ENCODE measurements around the gene IQGAP3. TPM values are rescaled to one million over a fixed set of nuclear protein-coding genes. Genes with fewer than 3 reads are reported as not detected.

Gene IQGAP3
- total and polyA plus RNA-seq, 2 experiments from 2014 or later, result 11.9 to 31.8 TPM

GRCh38 chr1:156492591-156493080, 79.7 kb downstream of the IQGAP3 start (continued):
- TF ChIP-seq ZNF114 (CRISPR knock-in tag; IDR thresholded peaks at IDR 0.05), result no peak
- no peak for TF ChIP-seq POLR2AphosphoS5 (IDR thresholded peaks at IDR 0.05; ENCODE audit: low read depth)
- TF ChIP-seq ZNF331 (CRISPR knock-in tag; IDR thresholded peaks at IDR 0.05; ENCODE audit: low read depth), result no peak
- TF ChIP-seq STAT1 (IDR thresholded peaks at IDR 0.05; ENCODE audit: unreplicated experiment), result no peak
- no peak for TF ChIP-seq EZH2phosphoT487 (IDR thresholded peaks at IDR 0.05; ENCODE audit: unreplicated experiment)

GRCh38 chr1:156492013-156492590, 80.3 kb downstream of the IQGAP3 start:
- Histone ChIP-seq H3K27me3 (ENCODE audit: insufficient read depth) (no peaks in the 10 kb centered on the region), H2AFZ (no peak overlapping the region), H3K27ac (ENCODE audit: low read depth) (0 out of 2 replicates have a peak overlapping the region, but pooled peaks have one; percentile 19), H4K20me1 (replicated peaks; ENCODE audit: insufficient read depth) (peaks cover 13% of the 10 kb centered on the region; the same call in 1 of the 2 replicates), H3K4me3 (no peak overlapping the region), H3K4me1 (ENCODE audit: insufficient read depth) (peaks cover 65% of the 10 kb centered on the region), H3K79me2 (replicated peaks; ENCODE audit: insufficient read depth) (peaks cover 76% of the 10 kb centered on the region), H3K36me3 (ENCODE audit: insufficient read depth) (no peaks in the 10 kb centered on the region; the same call in 1 of the 2 replicates), H3K4me2 (no peak overlapping the region), H3F3A (replicated peaks; ENCODE audit: low read depth) (no peaks in the 10 kb centered on the region), H3K9me2 (ENCODE audit: insufficient read depth) (no peaks in the 10 kb centered on the region)
- peaks cover 87% of the 10 kb centered on the region for H3K4me1 Mint-ChIP-seq
- no peak for DNase-seq (ENCODE audit: low spot score)
- H3K4me3 Mint-ChIP-seq, result no peak overlapping the region; the same call in 2 of the 3 replicates
- peaks cover 14% of the 10 kb centered on the region for H3K27me3 Mint-ChIP-seq (ENCODE audit: insufficient read depth, low read depth, poor library complexity)
- ATAC-seq, result no peak
- TF ChIP-seq CTCF (conservative IDR thresholded peaks at IDR 0.05; ENCODE audit: low read depth in 2 of 2) (no peak), STAT1 (IDR thresholded peaks at IDR 0.05; ENCODE audit: unreplicated experiment) (no peak), EZH2 (IDR thresholded peaks at IDR 0.05; ENCODE audit: low read depth, unreplicated experiment) (no peak), POLR2AphosphoS5 (IDR thresholded peaks at IDR 0.05; ENCODE audit: low read depth) (no peak), NANOG (IDR thresholded peaks at IDR 0.05; ENCODE audit: borderline replicate concordance) (no peak), EZH2phosphoT487 (IDR thresholded peaks at IDR 0.05; ENCODE audit: unreplicated experiment) (no peak), ZNF114 (CRISPR knock-in tag; IDR thresholded peaks at IDR 0.05) (no peak), CREB1 (CRISPR knock-in tag; IDR thresholded peaks at IDR 0.05; ENCODE audit: low read depth) (no peak), ZNF331 (CRISPR knock-in tag; IDR thresholded peaks at IDR 0.05; ENCODE audit: low read depth) (no peak), ZNF462 (CRISPR knock-in tag; IDR thresholded peaks at IDR 0.05) (no peak)
- no peaks in the 10 kb centered on the region; the same call in 2 of the 3 replicates for H3K9me3 Mint-ChIP-seq
- H3K36me3 Mint-ChIP-seq (ENCODE audit: low read depth), result peaks cover 6% of the 10 kb centered on the region; the same call in 2 of the 3 replicates
- no peak overlapping the region for H3K27ac Mint-ChIP-seq

All from GM23338 (cell line).